GM23338 (cell line): ENCODE measurements around the gene C22orf15. TPM values are rescaled to one million over a fixed set of nuclear protein-coding genes. Genes with fewer than 3 reads are reported as not detected.
A peak's percentile ranks its signal among the peaks of the same experiment; 100 is the strongest.

Experiments
- ATAC-seq: fragments of 200-7000 bp; cut with Tn5 transposase; 3 replicates; pipeline ENCODE4 v1.9.1; 2020
- DNase-seq: peaks from one replicate; pipeline ENCODE4 v3.0.0-alpha.2; 2015; ENCODE audit warnings: low spot score
- H2AFZ ChIP-seq: fragments of 200-600 bp; sonication (generic); 2 replicates; pipeline ENCODE4 v1.8.0; 2016; ENCODE audit warnings: antibody characterized with exemption, mild to moderate bottlenecking, moderate library complexity
- H3F3A ChIP-seq: fragments of 200-600 bp; sonication (generic); replicated peaks from 2 replicates; pipeline ENCODE4 v1.8.0; 2017; ENCODE audit warnings: antibody characterized with exemption, mixed run types, low read depth
- H3K27ac ChIP-seq: fragments of 200-600 bp; sonication (generic); 2 replicates; pipeline ENCODE4 v1.6.1; 2016; ENCODE audit warnings: low read depth
- H3K27me3 ChIP-seq: fragments of 200-600 bp; sonication (generic); 2 replicates; pipeline ENCODE4 v1.8.0; 2016; ENCODE audit warnings: mild to moderate bottlenecking, mixed run types, moderate library complexity; ENCODE audit not compliant: insufficient read depth
- H3K36me3 ChIP-seq: fragments of 200-600 bp; sonication (generic); 2 replicates; pipeline ENCODE4 v1.8.0; 2016; ENCODE audit warnings: mild to moderate bottlenecking; ENCODE audit not compliant: insufficient read depth
- H3K4me1 ChIP-seq: fragments of 200-600 bp; sonication (generic); 2 replicates; pipeline ENCODE4 v1.8.0; 2016; ENCODE audit warnings: mild to moderate bottlenecking, moderate library complexity; ENCODE audit not compliant: insufficient read depth
- H3K4me2 ChIP-seq: fragments of 200-600 bp; sonication (generic); 2 replicates; pipeline ENCODE4 v1.7.1; 2017; ENCODE audit warnings: mixed run types
- H3K4me3 ChIP-seq: fragments of 200-600 bp; sonication (generic); 2 replicates; pipeline ENCODE4 v1.6.1; 2016; ENCODE audit warnings: mixed run types
- H3K79me2 ChIP-seq: fragments of 200-600 bp; sonication (generic); replicated peaks from 2 replicates; pipeline ENCODE4 v1.8.0; 2017; ENCODE audit warnings: mild to moderate bottlenecking; ENCODE audit not compliant: insufficient read depth
- H3K9me2 ChIP-seq: fragments of 200-600 bp; sonication (generic); 2 replicates; pipeline ENCODE4 v1.8.0; 2017; ENCODE audit not compliant: insufficient read depth
- H4K20me1 ChIP-seq: fragments of 200-600 bp; sonication (generic); replicated peaks from 2 replicates; pipeline ENCODE4 v1.8.0; 2017; ENCODE audit warnings: mild to moderate bottlenecking; ENCODE audit not compliant: insufficient read depth
- H3K27ac Mint-ChIP-seq: 2 replicates; pipeline ENCODE4 v1.8.0; 2020; ENCODE audit warnings: inconsistent platforms, mild to moderate bottlenecking, moderate library complexity, mixed read lengths
- H3K27me3 Mint-ChIP-seq: 3 replicates; pipeline ENCODE4 v1.8.0; 2022; ENCODE audit warnings: low read depth, mild to moderate bottlenecking, moderate library complexity, mixed read lengths, inconsistent platforms; ENCODE audit not compliant: insufficient read depth, poor library complexity
- H3K36me3 Mint-ChIP-seq: 3 replicates; pipeline ENCODE4 v1.8.0; 2021; ENCODE audit warnings: low read depth, mild to moderate bottlenecking, inconsistent platforms, moderate library complexity, mixed read lengths
- H3K4me1 Mint-ChIP-seq: 3 replicates; pipeline ENCODE4 v1.8.0; 2020; ENCODE audit warnings: mild to moderate bottlenecking, inconsistent platforms, mixed read lengths
- H3K4me3 Mint-ChIP-seq: 3 replicates; pipeline ENCODE4 v1.8.0; 2021; ENCODE audit warnings: moderate library complexity, mild to moderate bottlenecking, inconsistent platforms, mixed read lengths
- H3K9me3 Mint-ChIP-seq: 3 replicates; pipeline ENCODE4 v1.8.0; 2020; ENCODE audit warnings: moderate library complexity, mild to moderate bottlenecking, inconsistent platforms, mixed read lengths
- CREB1 ChIP-seq: fragments of 250-450 bp; sonication (Bioruptor Pico); IDR thresholded peaks from 2 replicates; pipeline ENCODE4 v1.5.0; 2020; ENCODE audit warnings: low read depth, mild to moderate bottlenecking, moderate library complexity
- EZH2 ChIP-seq: fragments of 200-600 bp; sonication (generic); IDR thresholded peaks from one replicate; pipeline ENCODE4 v1.8.0; 2017; ENCODE audit warnings: antibody characterized with exemption, mild to moderate bottlenecking, low read depth; ENCODE audit not compliant: unreplicated experiment
- EZH2phosphoT487 ChIP-seq: fragments of 200-600 bp; sonication (generic); IDR thresholded peaks from one replicate; pipeline ENCODE4 v1.8.1; 2018; ENCODE audit warnings: antibody characterized with exemption; ENCODE audit not compliant: unreplicated experiment
- JUNB ChIP-seq: IDR thresholded peaks from one replicate; pipeline ENCODE4 v1.6.1; 2016; ENCODE audit warnings: antibody characterized with exemption; ENCODE audit not compliant: unreplicated experiment
- NANOG ChIP-seq: IDR thresholded peaks from 2 replicates; pipeline ENCODE4 v1.6.1; 2016; ENCODE audit warnings: antibody characterized with exemption, borderline replicate concordance
- POLR2AphosphoS5 ChIP-seq: IDR thresholded peaks from 2 replicates; pipeline ENCODE4 v1.6.1; 2016; ENCODE audit warnings: antibody characterized with exemption, low read depth
- STAT1 ChIP-seq: IDR thresholded peaks from one replicate; pipeline ENCODE4 v1.6.1; 2016; ENCODE audit warnings: antibody characterized with exemption; ENCODE audit not compliant: unreplicated experiment
- ZNF114 ChIP-seq: fragments of 250-450 bp; sonication (Bioruptor Pico); IDR thresholded peaks from 2 replicates; pipeline ENCODE4 v1.5.0; 2020; ENCODE audit warnings: mild to moderate bottlenecking, moderate library complexity
- ZNF331 ChIP-seq: fragments of 250-450 bp; sonication (Bioruptor Pico); IDR thresholded peaks from 2 replicates; pipeline ENCODE4 v1.5.0; 2020; ENCODE audit warnings: low read depth, mild to moderate bottlenecking, moderate library complexity
- polyA plus RNA-seq: library from polyadenylated mRNA; unstranded; fragments of >200 nt; fragmentation: Nextera tagmentation; extraction: Ambion mirVana; gene quantifications from 2 replicates; pipeline ENCODE4 v1.2.1, GENCODE V29; 2016
- total RNA-seq: library from RNA; depleted of rRNA; stranded (reverse); fragments of >200 nt; shearing (Covaris generic); gene quantifications from 2 replicates; pipeline ENCODE4 v1.2.3, GENCODE V29; 2014
- TF ChIP-seq, protein P1 (sequence below): IDR thresholded peaks from 2 replicates; pipeline ENCODE4 v1.6.1; 2016; ENCODE audit warnings: antibody characterized with exemption
- TF ChIP-seq, protein P2 (sequence below): fragments of 250-450 bp; sonication (Bioruptor Pico); IDR thresholded peaks from 2 replicates; pipeline ENCODE4 v1.5.0; 2020; ENCODE audit warnings: mild to moderate bottlenecking, moderate library complexity
- TF ChIP-seq, protein P3 (sequence below): IDR thresholded peaks from one replicate; pipeline ENCODE4 v1.6.1; 2018; ENCODE audit warnings: antibody characterized with exemption; ENCODE audit not compliant: unreplicated experiment
- TF ChIP-seq, protein P4 (sequence below), 2 experiments: fragments of 200-600 bp in 1 of 2; sonication (generic) in 1 of 2; conservative IDR thresholded peaks; 2 replicates each; pipeline versions ENCODE4 v1.5.1 to v1.6.1; 2016 to 2017; ENCODE audit warnings: antibody characterized with exemption in 2 of 2, low read depth in 2 of 2, mild to moderate bottlenecking in 2 of 2, moderate library complexity in 1 of 2

Gene C22orf15
- total and polyA plus RNA-seq, 2 experiments from 2014 or later, result 3.6 to 9.3 TPM

DNA sequence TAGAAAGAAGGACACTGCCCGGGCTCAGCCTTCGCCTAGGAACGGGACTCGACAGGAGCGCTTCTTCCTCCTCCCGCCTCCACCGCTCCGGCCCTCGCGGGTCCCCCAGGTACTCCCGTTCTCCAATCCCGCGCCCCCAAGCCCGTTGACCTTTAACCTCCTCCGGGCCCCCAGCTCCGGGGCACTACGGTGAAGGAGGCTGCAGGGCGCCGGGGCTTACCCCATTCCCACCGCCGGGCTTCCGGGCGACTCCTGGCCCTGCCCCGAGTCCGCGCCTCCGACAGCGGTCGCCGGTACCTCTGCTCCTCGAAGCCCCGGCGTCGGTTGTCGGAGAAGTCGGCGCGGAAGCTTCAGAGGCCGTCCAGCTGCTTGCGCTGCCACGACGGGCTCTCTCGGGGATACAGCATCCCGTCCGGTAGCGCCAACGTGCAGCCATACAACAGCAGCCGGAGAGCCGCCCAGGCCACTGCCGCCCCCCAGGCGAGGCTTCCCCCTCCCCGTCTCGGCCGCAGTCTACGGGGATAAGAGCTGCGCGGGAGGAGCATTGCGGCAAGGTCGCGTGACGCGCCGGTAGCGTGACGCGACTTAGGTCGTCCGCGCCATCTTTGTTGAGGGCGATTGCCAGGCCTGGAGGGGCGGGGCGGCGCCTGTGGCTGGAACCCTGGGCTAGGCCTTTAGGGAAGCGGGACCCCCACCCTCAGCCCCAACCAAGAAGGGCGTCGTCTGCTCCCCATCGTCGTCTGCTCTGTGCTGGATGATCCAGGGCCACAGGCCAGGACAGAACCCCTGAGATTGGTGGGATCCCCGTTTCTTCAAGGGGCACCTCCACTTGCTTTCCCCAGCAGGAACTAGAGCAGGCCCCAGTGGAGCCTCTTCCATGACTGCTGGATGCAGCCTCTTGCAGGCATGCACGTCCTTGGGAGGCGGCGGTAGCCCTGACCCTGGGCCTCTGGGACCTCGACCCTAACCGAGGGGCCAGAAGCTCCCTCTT, 45.7 kb upstream of the C22orf15 start:
- H2AFZ ChIP-seq, result peak overlapping the region; percentile 98

More for the DNA sequence above, 45.7 kb upstream of the C22orf15 start:
- H3F3A ChIP-seq, result no peaks in the 10 kb centered on the region
- Mint-ChIP-seq H3K4me1 (peaks cover 4% of the 10 kb centered on the region; the same call in 2 of the 3 replicates), H3K36me3 (peaks cover 15% of the 10 kb centered on the region), H3K27me3 (peaks cover 2% of the 10 kb centered on the region), H3K9me3 (no peaks in the 10 kb centered on the region), H3K27ac (peak overlapping the region; percentile 78), H3K4me3 (peak overlapping the region; percentile 78)
- H3K4me1 ChIP-seq, result peaks cover 7% of the 10 kb centered on the region; the same call in 1 of the 2 replicates
- ATAC-seq, result peak; percentile 88
- peak overlapping the region; percentile 90 for H3K4me2 ChIP-seq
- no peaks in the 10 kb centered on the region; the same call in 1 of the 2 replicates for H4K20me1 ChIP-seq
- DNase-seq, result peak; percentile 96
- no peaks in the 10 kb centered on the region for H3K27me3 ChIP-seq
- H3K36me3 ChIP-seq, result peaks cover 8% of the 10 kb centered on the region; the same call in 1 of the 2 replicates
- H3K4me3 ChIP-seq, result peak overlapping the region; percentile 92
- peak overlapping the region; percentile 80; the same call in 1 of the 2 replicates for H3K27ac ChIP-seq
- peaks cover 10% of the 10 kb centered on the region for H3K79me2 ChIP-seq
- TF ChIP-seq EZH2, result no peak
- TF ChIP-seq ZNF331 (CRISPR knock-in tag), result no peak
- TF ChIP-seq STAT1, result no peak
- TF ChIP-seq CREB1 (CRISPR knock-in tag), result peak; percentile 97
- no peak for TF ChIP-seq NANOG
- TF ChIP-seq ZNF114 (CRISPR knock-in tag), result no peak
- TF ChIP-seq, protein P1, sequence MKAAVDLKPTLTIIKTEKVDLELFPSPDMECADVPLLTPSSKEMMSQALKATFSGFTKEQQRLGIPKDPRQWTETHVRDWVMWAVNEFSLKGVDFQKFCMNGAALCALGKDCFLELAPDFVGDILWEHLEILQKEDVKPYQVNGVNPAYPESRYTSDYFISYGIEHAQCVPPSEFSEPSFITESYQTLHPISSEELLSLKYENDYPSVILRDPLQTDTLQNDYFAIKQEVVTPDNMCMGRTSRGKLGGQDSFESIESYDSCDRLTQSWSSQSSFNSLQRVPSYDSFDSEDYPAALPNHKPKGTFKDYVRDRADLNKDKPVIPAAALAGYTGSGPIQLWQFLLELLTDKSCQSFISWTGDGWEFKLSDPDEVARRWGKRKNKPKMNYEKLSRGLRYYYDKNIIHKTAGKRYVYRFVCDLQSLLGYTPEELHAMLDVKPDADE, result peak; percentile 84; the same call in 1 of the 2 replicates
- TF ChIP-seq, protein P2, sequence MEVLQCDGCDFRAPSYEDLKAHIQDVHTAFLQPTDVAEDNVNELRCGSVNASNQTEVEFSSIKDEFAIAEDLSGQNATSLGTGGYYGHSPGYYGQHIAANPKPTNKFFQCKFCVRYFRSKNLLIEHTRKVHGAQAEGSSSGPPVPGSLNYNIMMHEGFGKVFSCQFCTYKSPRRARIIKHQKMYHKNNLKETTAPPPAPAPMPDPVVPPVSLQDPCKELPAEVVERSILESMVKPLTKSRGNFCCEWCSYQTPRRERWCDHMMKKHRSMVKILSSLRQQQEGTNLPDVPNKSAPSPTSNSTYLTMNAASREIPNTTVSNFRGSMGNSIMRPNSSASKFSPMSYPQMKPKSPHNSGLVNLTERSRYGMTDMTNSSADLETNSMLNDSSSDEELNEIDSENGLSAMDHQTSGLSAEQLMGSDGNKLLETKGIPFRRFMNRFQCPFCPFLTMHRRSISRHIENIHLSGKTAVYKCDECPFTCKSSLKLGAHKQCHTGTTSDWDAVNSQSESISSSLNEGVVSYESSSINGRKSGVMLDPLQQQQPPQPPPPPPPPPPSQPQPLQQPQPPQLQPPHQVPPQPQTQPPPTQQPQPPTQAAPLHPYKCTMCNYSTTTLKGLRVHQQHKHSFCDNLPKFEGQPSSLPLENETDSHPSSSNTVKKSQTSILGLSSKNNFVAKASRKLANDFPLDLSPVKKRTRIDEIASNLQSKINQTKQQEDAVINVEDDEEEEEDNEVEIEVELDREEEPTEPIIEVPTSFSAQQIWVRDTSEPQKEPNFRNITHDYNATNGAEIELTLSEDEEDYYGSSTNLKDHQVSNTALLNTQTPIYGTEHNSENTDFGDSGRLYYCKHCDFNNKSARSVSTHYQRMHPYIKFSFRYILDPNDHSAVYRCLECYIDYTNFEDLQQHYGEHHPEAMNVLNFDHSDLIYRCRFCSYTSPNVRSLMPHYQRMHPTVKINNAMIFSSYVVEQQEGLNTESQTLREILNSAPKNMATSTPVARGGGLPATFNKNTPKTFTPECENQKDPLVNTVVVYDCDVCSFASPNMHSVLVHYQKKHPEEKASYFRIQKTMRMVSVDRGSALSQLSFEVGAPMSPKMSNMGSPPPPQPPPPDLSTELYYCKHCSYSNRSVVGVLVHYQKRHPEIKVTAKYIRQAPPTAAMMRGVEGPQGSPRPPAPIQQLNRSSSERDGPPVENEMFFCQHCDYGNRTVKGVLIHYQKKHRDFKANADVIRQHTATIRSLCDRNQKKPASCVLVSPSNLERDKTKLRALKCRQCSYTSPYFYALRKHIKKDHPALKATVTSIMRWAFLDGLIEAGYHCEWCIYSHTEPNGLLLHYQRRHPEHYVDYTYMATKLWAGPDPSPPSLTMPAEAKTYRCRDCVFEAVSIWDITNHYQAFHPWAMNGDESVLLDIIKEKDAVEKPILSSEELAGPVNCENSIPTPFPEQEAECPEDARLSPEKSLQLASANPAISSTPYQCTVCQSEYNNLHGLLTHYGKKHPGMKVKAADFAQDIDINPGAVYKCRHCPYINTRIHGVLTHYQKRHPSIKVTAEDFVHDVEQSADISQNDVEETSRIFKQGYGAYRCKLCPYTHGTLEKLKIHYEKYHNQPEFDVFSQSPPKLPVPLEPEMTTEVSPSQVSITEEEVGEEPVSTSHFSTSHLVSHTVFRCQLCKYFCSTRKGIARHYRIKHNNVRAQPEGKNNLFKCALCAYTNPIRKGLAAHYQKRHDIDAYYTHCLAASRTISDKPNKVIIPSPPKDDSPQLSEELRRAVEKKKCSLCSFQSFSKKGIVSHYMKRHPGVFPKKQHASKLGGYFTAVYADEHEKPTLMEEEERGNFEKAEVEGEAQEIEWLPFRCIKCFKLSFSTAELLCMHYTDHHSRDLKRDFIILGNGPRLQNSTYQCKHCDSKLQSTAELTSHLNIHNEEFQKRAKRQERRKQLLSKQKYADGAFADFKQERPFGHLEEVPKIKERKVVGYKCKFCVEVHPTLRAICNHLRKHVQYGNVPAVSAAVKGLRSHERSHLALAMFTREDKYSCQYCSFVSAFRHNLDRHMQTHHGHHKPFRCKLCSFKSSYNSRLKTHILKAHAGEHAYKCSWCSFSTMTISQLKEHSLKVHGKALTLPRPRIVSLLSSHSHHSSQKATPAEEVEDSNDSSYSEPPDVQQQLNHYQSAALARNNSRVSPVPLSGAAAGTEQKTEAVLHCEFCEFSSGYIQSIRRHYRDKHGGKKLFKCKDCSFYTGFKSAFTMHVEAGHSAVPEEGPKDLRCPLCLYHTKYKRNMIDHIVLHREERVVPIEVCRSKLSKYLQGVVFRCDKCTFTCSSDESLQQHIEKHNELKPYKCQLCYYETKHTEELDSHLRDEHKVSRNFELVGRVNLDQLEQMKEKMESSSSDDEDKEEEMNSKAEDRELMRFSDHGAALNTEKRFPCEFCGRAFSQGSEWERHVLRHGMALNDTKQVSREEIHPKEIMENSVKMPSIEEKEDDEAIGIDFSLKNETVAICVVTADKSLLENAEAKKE (CRISPR knock-in tag), result no peak
- no peak for TF ChIP-seq EZH2phosphoT487
- TF ChIP-seq POLR2AphosphoS5, result peak; percentile 97
- TF ChIP-seq, protein P3, sequence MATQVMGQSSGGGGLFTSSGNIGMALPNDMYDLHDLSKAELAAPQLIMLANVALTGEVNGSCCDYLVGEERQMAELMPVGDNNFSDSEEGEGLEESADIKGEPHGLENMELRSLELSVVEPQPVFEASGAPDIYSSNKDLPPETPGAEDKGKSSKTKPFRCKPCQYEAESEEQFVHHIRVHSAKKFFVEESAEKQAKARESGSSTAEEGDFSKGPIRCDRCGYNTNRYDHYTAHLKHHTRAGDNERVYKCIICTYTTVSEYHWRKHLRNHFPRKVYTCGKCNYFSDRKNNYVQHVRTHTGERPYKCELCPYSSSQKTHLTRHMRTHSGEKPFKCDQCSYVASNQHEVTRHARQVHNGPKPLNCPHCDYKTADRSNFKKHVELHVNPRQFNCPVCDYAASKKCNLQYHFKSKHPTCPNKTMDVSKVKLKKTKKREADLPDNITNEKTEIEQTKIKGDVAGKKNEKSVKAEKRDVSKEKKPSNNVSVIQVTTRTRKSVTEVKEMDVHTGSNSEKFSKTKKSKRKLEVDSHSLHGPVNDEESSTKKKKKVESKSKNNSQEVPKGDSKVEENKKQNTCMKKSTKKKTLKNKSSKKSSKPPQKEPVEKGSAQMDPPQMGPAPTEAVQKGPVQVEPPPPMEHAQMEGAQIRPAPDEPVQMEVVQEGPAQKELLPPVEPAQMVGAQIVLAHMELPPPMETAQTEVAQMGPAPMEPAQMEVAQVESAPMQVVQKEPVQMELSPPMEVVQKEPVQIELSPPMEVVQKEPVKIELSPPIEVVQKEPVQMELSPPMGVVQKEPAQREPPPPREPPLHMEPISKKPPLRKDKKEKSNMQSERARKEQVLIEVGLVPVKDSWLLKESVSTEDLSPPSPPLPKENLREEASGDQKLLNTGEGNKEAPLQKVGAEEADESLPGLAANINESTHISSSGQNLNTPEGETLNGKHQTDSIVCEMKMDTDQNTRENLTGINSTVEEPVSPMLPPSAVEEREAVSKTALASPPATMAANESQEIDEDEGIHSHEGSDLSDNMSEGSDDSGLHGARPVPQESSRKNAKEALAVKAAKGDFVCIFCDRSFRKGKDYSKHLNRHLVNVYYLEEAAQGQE, result no peak
- TF ChIP-seq, protein P4, sequence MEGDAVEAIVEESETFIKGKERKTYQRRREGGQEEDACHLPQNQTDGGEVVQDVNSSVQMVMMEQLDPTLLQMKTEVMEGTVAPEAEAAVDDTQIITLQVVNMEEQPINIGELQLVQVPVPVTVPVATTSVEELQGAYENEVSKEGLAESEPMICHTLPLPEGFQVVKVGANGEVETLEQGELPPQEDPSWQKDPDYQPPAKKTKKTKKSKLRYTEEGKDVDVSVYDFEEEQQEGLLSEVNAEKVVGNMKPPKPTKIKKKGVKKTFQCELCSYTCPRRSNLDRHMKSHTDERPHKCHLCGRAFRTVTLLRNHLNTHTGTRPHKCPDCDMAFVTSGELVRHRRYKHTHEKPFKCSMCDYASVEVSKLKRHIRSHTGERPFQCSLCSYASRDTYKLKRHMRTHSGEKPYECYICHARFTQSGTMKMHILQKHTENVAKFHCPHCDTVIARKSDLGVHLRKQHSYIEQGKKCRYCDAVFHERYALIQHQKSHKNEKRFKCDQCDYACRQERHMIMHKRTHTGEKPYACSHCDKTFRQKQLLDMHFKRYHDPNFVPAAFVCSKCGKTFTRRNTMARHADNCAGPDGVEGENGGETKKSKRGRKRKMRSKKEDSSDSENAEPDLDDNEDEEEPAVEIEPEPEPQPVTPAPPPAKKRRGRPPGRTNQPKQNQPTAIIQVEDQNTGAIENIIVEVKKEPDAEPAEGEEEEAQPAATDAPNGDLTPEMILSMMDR (conservative IDR thresholded peaks at IDR 0.05; ENCODE audit: low read depth in 2 of 2), result no peak
- no peak for TF ChIP-seq JUNB
- H3K9me2 ChIP-seq, result no peaks in the 10 kb centered on the region
